Activated T-helper 9 cell treated with anti-CD3 and anti-CD28 coated beads, Interleukin-2, amount 50 U/mL, for 16 hours (primary cell): ENCODE results near the gene IQCH.

Experiments used
- DNase-seq: peaks from one replicate; pipeline ENCODE4 v3.0.0-alpha.2; 2020; ENCODE audit warnings: low read depth

IQCH gene

GRCh38 chr15:67537771-67538170 lies 283.2 kb downstream of the IQCH start:
- DNase-seq: no peak

- peak; percentile 77 for DNase-seq
Observed at GRCh38 chr15:67542420-67543347, 288.1 kb downstream of the IQCH start, which contains the start of gene MAP2K5. TSS of gene MAP2K5 (plus strand) at chr15:67542703. CDS start at chr15:67543336, 633 bp downstream.

GRCh38 chr15:67543348-67543718 lies 288.7 kb downstream of the IQCH start:
- no peak for DNase-seq

GRCh38 chr15:67544475-67544874 lies 289.9 kb downstream of the IQCH start:
- DNase-seq: no peak

GRCh38 chr15:67545864-67546263 lies 291.3 kb downstream of the IQCH start:
- no peak for DNase-seq

GRCh38 chr15:67547064-67547463 lies 292.5 kb downstream of the IQCH start:
- no peak for DNase-seq

- DNase-seq: no peak
Observed at GRCh38 chr15:67547836-67548235, 293.2 kb downstream of the IQCH start.

- no peak for DNase-seq
Observed at GRCh38 chr15:67548236-67548852, 293.8 kb downstream of the IQCH start.

GRCh38 chr15:67548862-67549651 lies 294.5 kb downstream of the IQCH start:
- DNase-seq: no peak

GRCh38 chr15:67549736-67550135 lies 295.1 kb downstream of the IQCH start:
- no peak for DNase-seq

GRCh38 chr15:67550522-67550921 lies 295.9 kb downstream of the IQCH start:
- no peak for DNase-seq

GRCh38 chr15:67551207-67551743 lies 296.7 kb downstream of the IQCH start:
- no peak for DNase-seq
